ENCODE measurements around the gene ZNF394.

ZNF394 gene

GRCh38 chr7:99447943-99448342 lies 52.1 kb downstream of the ZNF394 start:
- no peak for DNase-seq

GRCh38 chr7:99446096-99446495 lies 54.0 kb downstream of the ZNF394 start:
- no peak for DNase-seq

Measured in NCI-H2171 (cell line).